ENCODE measurements around the gene RYR2. TPM values are rescaled to one million over a fixed set of nuclear protein-coding genes. Genes with fewer than 3 reads are reported as not detected.

Gene RYR2
- total RNA-seq, 1 experiment from 2014 or later, result 0.03 TPM

- Histone ChIP-seq H3K36me3 (ENCODE audit: control insufficient read depth, insufficient read depth, low read length) (no peaks in the 10 kb centered on the region), H3K27ac (ENCODE audit: low read length) (no peak overlapping the region), H3K27me3 (ENCODE audit: control insufficient read depth, insufficient read depth, low read length) (no peaks in the 10 kb centered on the region; the same call in 1 of the 2 replicates), H3K4me1 (ENCODE audit: control insufficient read depth, insufficient read depth, low read length) (no peaks in the 10 kb centered on the region), H3K9me3 (ENCODE audit: control insufficient read depth, insufficient read depth, low read depth, low read length) (no peaks in the 10 kb centered on the region), H3K4me3 (ENCODE audit: low read depth in 2 of 2, low read length in 2 of 2) (no peak overlapping the region)
- intact Hi-C loops (cut with micrococcal nuclease; ENCODE audit: unreplicated experiment) (no loop called here), in situ Hi-C loops (cut with HindIII; ENCODE audit: low pct_unique_long_range_greater_than_20kb, low sequenced_read_pairs) (no loop called here)
- BruUV-seq (replicated peaks), result no TSS peak
- DNase-seq (ENCODE audit: low read depth, low spot score) (no peak), ATAC-seq (no peak)
- POLR2A ChIA-PET, result no interaction called here
- CTCF ChIA-PET, result no interaction called here
- TF ChIP-seq REST (IDR thresholded peaks at IDR 0.05; ENCODE audit: insufficient read depth in 1 of 2, low read depth in 2 of 2, low read length in 1 of 2) (no peak), POLR2AphosphoS5 (IDR thresholded peaks at IDR 0.05; ENCODE audit: low read depth, low read length) (no peak), CTCF (IDR thresholded peaks at IDR 0.05) (no peak), TCF7L2 (IDR thresholded peaks at IDR 0.05; ENCODE audit: low read depth, low read length) (no peak), SIN3A (IDR thresholded peaks at IDR 0.05; ENCODE audit: borderline replicate concordance, insufficient read depth, low read depth, low read length) (no peak)
Measured at GRCh38 chr1:237509748-237510147, 467.8 kb downstream of the RYR2 start.

GRCh38 chr1:237525102-237525501 is 483.1 kb downstream of the RYR2 start:
- Histone ChIP-seq H3K27ac (ENCODE audit: low read length) (no peak overlapping the region), H3K27me3 (ENCODE audit: control insufficient read depth, insufficient read depth, low read length) (no peaks in the 10 kb centered on the region), H3K4me1 (ENCODE audit: control insufficient read depth, insufficient read depth, low read length) (no peaks in the 10 kb centered on the region), H3K36me3 (ENCODE audit: control insufficient read depth, insufficient read depth, low read length) (no peaks in the 10 kb centered on the region), H3K4me3 (ENCODE audit: low read depth in 2 of 2, low read length in 2 of 2) (no peak overlapping the region), H3K9me3 (ENCODE audit: control insufficient read depth, insufficient read depth, low read depth, low read length) (no peaks in the 10 kb centered on the region)
- BruUV-seq (replicated peaks), result no TSS peak
- ATAC-seq (no peak), DNase-seq (ENCODE audit: low read depth, low spot score) (no peak)
- CTCF ChIA-PET, result no interaction called here
- intact Hi-C loops (cut with micrococcal nuclease; ENCODE audit: unreplicated experiment) (no loop called here), in situ Hi-C loops (cut with HindIII; ENCODE audit: low pct_unique_long_range_greater_than_20kb, low sequenced_read_pairs) (no loop called here)
- TF ChIP-seq POLR2AphosphoS5 (IDR thresholded peaks at IDR 0.05; ENCODE audit: low read depth, low read length) (no peak), CTCF (IDR thresholded peaks at IDR 0.05) (no peak), SIN3A (IDR thresholded peaks at IDR 0.05; ENCODE audit: borderline replicate concordance, insufficient read depth, low read depth, low read length) (no peak), TCF7L2 (IDR thresholded peaks at IDR 0.05; ENCODE audit: low read depth, low read length) (no peak), REST (IDR thresholded peaks at IDR 0.05; ENCODE audit: insufficient read depth in 1 of 2, low read depth in 2 of 2, low read length in 1 of 2) (no peak)
- POLR2A ChIA-PET, result no interaction called here

Measured in Panc1 (cell line).